MM.1S (cell line): ENCODE measurements around the gene MYLK4.

ENCODE experiments used
- DNase-seq: peaks from one replicate; pipeline ENCODE4 v3.0.0-alpha.2; 2015
- H2AFZ ChIP-seq: fragments of 300-600 bp; sonication (generic); 2 replicates; pipeline ENCODE4 v1.6.0; 2016; ENCODE audit warnings: antibody characterized with exemption, low read length
- H3F3A ChIP-seq: fragments of 300-600 bp; sonication (generic); 2 replicates; pipeline ENCODE4 v1.6.1; 2016; ENCODE audit warnings: mild to moderate bottlenecking, antibody characterized with exemption, low read length, moderate library complexity, mixed read lengths; ENCODE audit not compliant: insufficient read depth
- H3K27ac ChIP-seq: fragments of 300-600 bp; sonication (generic); 2 replicates; pipeline ENCODE4 v1.5.1; 2016; ENCODE audit warnings: mild to moderate bottlenecking, low read length
- H3K27me3 ChIP-seq: fragments of 300-600 bp; sonication (generic); replicated peaks from 2 replicates; pipeline ENCODE4 v1.6.0; 2016; ENCODE audit warnings: low read length; ENCODE audit not compliant: insufficient read depth
- H3K36me3 ChIP-seq: fragments of 300-600 bp; sonication (generic); replicated peaks from 2 replicates; pipeline ENCODE4 v1.6.1; 2016; ENCODE audit warnings: mild to moderate bottlenecking, low read length, mixed read lengths; ENCODE audit not compliant: insufficient read depth
- H3K4me1 ChIP-seq: fragments of 300-600 bp; sonication (generic); 2 replicates; pipeline ENCODE4 v1.6.1; 2016; ENCODE audit warnings: low read length, mixed read lengths
- H3K4me2 ChIP-seq: fragments of 300-600 bp; sonication (generic); 2 replicates; pipeline ENCODE4 v1.6.0; 2016; ENCODE audit warnings: low read depth, low read length
- H3K4me3 ChIP-seq: fragments of 300-600 bp; sonication (generic); 2 replicates; pipeline ENCODE4 v1.5.1; 2016; ENCODE audit warnings: low read length, mixed read lengths
- H3K79me2 ChIP-seq: fragments of 300-600 bp; sonication (generic); 2 replicates; pipeline ENCODE4 v1.6.1; 2016; ENCODE audit warnings: mixed run types, low read length, mixed read lengths
- H3K9ac ChIP-seq: fragments of 300-600 bp; sonication (generic); 2 replicates; pipeline ENCODE4 v1.6.1; 2016; ENCODE audit warnings: low read length, mixed read lengths
- H3K9me2 ChIP-seq: fragments of 300-600 bp; sonication (generic); replicated peaks from 2 replicates; pipeline ENCODE4 v1.6.1; 2016; ENCODE audit warnings: mild to moderate bottlenecking, low read length, mixed read lengths; ENCODE audit not compliant: insufficient read depth
- H3K9me3 ChIP-seq: fragments of 300-600 bp; sonication (generic); replicated peaks from 2 replicates; pipeline ENCODE4 v1.6.1; 2016; ENCODE audit warnings: mild to moderate bottlenecking, low read length, mixed read lengths; ENCODE audit not compliant: insufficient read depth
- H4K20me1 ChIP-seq: fragments of 300-600 bp; sonication (generic); 2 replicates; pipeline ENCODE4 v1.6.1; 2016; ENCODE audit warnings: mild to moderate bottlenecking, low read length, moderate library complexity, mixed read lengths; ENCODE audit not compliant: insufficient read depth
- CTCF ChIP-seq: fragments of 300-600 bp; sonication (generic); IDR thresholded peaks from 2 replicates; pipeline ENCODE4 v1.5.1; 2016; ENCODE audit warnings: antibody characterized with exemption, low read length, mixed read lengths
- EZH2 ChIP-seq: fragments of 300-600 bp; sonication (generic); optimal IDR thresholded peaks from 2 replicates; pipeline ENCODE3; 2017; ENCODE audit warnings: low read depth, mild to moderate bottlenecking, antibody characterized with exemption, low read length, mixed read lengths
- EZH2phosphoT487 ChIP-seq: fragments of 300-600 bp; sonication (generic); IDR thresholded peaks from 2 replicates; pipeline ENCODE4 v1.6.1; 2018; ENCODE audit warnings: antibody characterized with exemption, low read length

MYLK4 gene

DNA sequence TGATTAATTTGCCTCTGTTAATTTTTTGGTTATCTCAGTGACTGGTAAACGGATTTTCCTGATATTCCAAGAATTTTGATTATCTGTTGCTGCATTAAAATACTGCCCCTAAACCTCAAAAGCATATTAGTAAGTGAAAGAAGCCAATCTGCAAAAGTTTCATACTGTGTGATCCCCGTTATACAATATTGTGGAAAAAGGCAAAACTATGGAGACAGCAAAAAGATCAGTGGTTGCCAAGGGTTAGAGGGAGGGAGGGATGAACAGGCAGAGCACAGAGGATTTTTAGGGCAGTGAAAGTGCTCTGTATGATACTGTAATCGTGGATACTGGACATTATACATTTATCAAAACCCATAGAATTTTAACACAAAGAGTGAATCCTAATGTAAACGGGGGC lies 133.0 kb downstream of the MYLK4 start:
- no peak for DNase-seq
- Histone ChIP-seq H3K9me3 (no peaks in the 10 kb centered on the region), H2AFZ (no peak overlapping the region), H3K36me3 (no peaks in the 10 kb centered on the region), H3K4me1 (no peaks in the 10 kb centered on the region), H3K27ac (no peak overlapping the region), H3K79me2 (no peaks in the 10 kb centered on the region), H3K4me2 (no peak overlapping the region), H3K27me3 (peaks cover 34% of the 10 kb centered on the region), H4K20me1 (no peaks in the 10 kb centered on the region), H3K9me2 (no peaks in the 10 kb centered on the region), H3F3A (no peaks in the 10 kb centered on the region), H3K9ac (no peak overlapping the region), H3K4me3 (no peak overlapping the region)
- TF ChIP-seq CTCF = no peak

DNA sequence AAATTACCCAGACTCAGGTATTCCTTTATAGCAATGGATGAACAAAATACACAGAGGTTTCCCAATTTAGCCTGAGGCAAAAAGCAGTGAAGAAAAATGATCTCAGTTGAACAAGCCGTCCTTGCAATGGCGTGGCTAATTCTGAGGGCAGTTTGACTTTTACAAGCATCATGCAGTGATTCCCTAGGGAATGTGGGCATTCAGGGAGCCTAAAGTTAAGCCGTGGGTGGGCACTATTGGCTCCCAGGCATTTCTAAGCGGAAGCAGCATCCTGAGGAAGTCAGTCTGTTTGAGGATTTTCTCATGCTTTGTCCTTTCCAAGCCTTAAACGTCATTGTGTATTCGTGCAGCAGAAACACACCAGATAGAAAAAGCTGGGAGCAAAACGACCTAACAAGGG lies 133.9 kb downstream of the MYLK4 start:
- no peak overlapping the region for H3K4me2 ChIP-seq
- no peak for DNase-seq

DNA sequence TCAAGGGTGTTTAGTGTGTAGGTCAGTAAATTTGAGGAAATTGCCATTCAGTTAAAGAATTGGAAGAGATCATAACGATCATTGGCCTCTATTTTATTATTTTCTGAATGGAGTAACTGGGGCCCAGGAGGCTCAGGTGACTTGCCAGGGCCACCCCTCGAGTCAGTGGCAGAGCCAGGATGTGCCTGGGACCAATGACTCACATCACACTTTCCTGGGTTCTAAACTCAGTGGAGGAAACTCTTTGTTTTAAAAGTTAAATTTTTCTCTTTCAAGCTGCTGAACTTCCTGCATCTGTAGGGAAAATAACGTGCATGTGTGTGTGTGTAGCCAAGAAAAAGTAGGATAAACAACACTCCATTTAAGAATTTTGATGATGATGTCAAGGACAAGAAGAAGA lies 135.5 kb downstream of the MYLK4 start:
- H3K27ac ChIP-seq = no peak overlapping the region
- H3K4me2 ChIP-seq = no peak overlapping the region
- no peaks in the 10 kb centered on the region for H3K9me2 ChIP-seq
- H3K9ac ChIP-seq = no peak overlapping the region
- H4K20me1 ChIP-seq = no peaks in the 10 kb centered on the region
- H3K9me3 ChIP-seq = no peaks in the 10 kb centered on the region
- H3K27me3 ChIP-seq = peaks cover 10% of the 10 kb centered on the region
- H3K4me1 ChIP-seq = no peaks in the 10 kb centered on the region
- no peak overlapping the region for H2AFZ ChIP-seq
- H3K79me2 ChIP-seq = no peaks in the 10 kb centered on the region
- TF ChIP-seq EZH2 (no peak), EZH2phosphoT487 (no peak), CTCF (no peak)
- H3F3A ChIP-seq = no peaks in the 10 kb centered on the region
- H3K4me3 ChIP-seq = no peak overlapping the region
- no peak for DNase-seq
- H3K36me3 ChIP-seq = no peaks in the 10 kb centered on the region

More for the DNA sequence above, 133.9 kb downstream of the MYLK4 start:
- H3K9me2 ChIP-seq = no peaks in the 10 kb centered on the region
- H3K4me3 ChIP-seq = no peak overlapping the region
- H4K20me1 ChIP-seq = no peaks in the 10 kb centered on the region
- H3F3A ChIP-seq = no peaks in the 10 kb centered on the region
- no peak overlapping the region for H2AFZ ChIP-seq
- no peaks in the 10 kb centered on the region for H3K9me3 ChIP-seq
- H3K9ac ChIP-seq = no peak overlapping the region
- no peak for TF ChIP-seq EZH2
- no peak for TF ChIP-seq EZH2phosphoT487
- no peak for TF ChIP-seq CTCF
- no peak overlapping the region for H3K27ac ChIP-seq
- H3K4me1 ChIP-seq = no peaks in the 10 kb centered on the region
- peaks cover 25% of the 10 kb centered on the region for H3K27me3 ChIP-seq
- no peaks in the 10 kb centered on the region for H3K36me3 ChIP-seq
- H3K79me2 ChIP-seq = no peaks in the 10 kb centered on the region
